K562 (cell line): ENCODE data around the gene FTSJ1. TPM values are rescaled to one million over a fixed set of nuclear protein-coding genes. Genes with fewer than 3 reads are reported as not detected.

Experiments
- ATAC-seq: fragments of 200-7000 bp; cut with Tn5 transposase; 3 replicates; pipeline ENCODE4 v1.9.1; 2020; ENCODE audit warnings: moderate library complexity
- BruUV-seq: library from RNA; stranded (reverse); fragments of 400-500 nt; replicated peaks from 2 replicates; lab custom pipeline; 2021; lab: Mats Ljungman, UMichigan
- CTCF ChIA-PET: fragments of 300-600 bp; formaldehyde crosslinking; extraction: SDS; loops from one replicate; lab custom pipeline; 2021; ENCODE audit warnings: low intra/inter-chr PET ratio; lab: Yijun Ruan, JAX
- POLR2A ChIA-PET: fragments of 300-600, 350-650 bp; sonication (Branson Sonifier 250); formaldehyde crosslinking; extraction: SDS; loops from one replicate; lab custom pipeline; 2021; ENCODE audit warnings: antibody characterized with exemption, inconsistent platforms; lab: Yijun Ruan, JAX
- DNase-seq, 4 experiments: peaks; one replicate each; pipeline versions ENCODE4 v3.0.0 to v3.0.0-alpha.2; 2011 to 2018; ENCODE audit warnings: low spot score in 3 of 4, mixed read lengths in 3 of 4; ENCODE audit errors: extremely low read depth in 1 of 4
- FAIRE-seq: peaks from 2 replicates; lab custom pipeline; 2011; peaks lifted over from hg19 to GRCh38; lab: Jason Lieb, UNC
- H2AFZ ChIP-seq: 2 replicates; pipeline ENCODE4 v1.6.0; 2011; ENCODE audit warnings: low read depth, low read length, control low read depth, inconsistent platforms
- H3K27ac ChIP-seq: fragments of 200-600 bp; 3 replicates; pipeline ENCODE4 v1.8.0; 2011; ENCODE audit warnings: low read depth, mild to moderate bottlenecking, control low read depth, inconsistent platforms, low read length, moderate library complexity, mixed read lengths; ENCODE audit errors: extremely low read depth
- H3K27me3 ChIP-seq, 2 experiments: fragments of 300-600 bp in 1 of 2; 2 replicates in 1 of 2; 3 replicates in 1 of 2; pipeline versions ENCODE4 v1.6.0 to v1.8.0; 2011; ENCODE audit warnings: inconsistent platforms in 2 of 2, low read length in 2 of 2, mild to moderate bottlenecking in 1 of 2, mixed read lengths in 1 of 2, moderate library complexity in 1 of 2; ENCODE audit not compliant: control insufficient read depth in 2 of 2, insufficient read depth in 2 of 2
- H3K36me3 ChIP-seq: fragments of 300-600 bp; 3 replicates; pipeline ENCODE4 v1.8.0; 2011; ENCODE audit warnings: mild to moderate bottlenecking, low read length, inconsistent platforms; ENCODE audit not compliant: control insufficient read depth, insufficient read depth
- H3K4me1 ChIP-seq, 2 experiments: fragments of 200-600 bp in 1 of 2; replicated peaks in 1 of 2; 2 replicates in 1 of 2; 3 replicates in 1 of 2; pipeline versions ENCODE4 v1.5.1 to v1.8.0; 2011; ENCODE audit warnings: inconsistent platforms in 2 of 2, low read length in 2 of 2, mild to moderate bottlenecking in 1 of 2, mixed read lengths in 1 of 2, moderate library complexity in 1 of 2; ENCODE audit not compliant: control insufficient read depth in 2 of 2, insufficient read depth in 2 of 2
- H3K4me2 ChIP-seq: 2 replicates; pipeline ENCODE4 v1.6.1; 2011; ENCODE audit warnings: low read length, control low read depth, inconsistent platforms, mixed read lengths; ENCODE audit not compliant: insufficient read depth
- H3K4me3 ChIP-seq: fragments of 200-600 bp; sonication (generic), shearing (Covaris generic); 2 replicates; pipeline ENCODE4 v1.5.1; 2016; ENCODE audit warnings: control low read depth, inconsistent platforms
- H3K79me2 ChIP-seq: fragments of 200-600 bp; 3 replicates; pipeline ENCODE4 v1.8.0; 2011; ENCODE audit warnings: low read length, inconsistent platforms; ENCODE audit not compliant: control insufficient read depth, insufficient read depth
- H3K9ac ChIP-seq, 2 experiments: 2 replicates each; pipeline versions ENCODE4 v1.6.0 to v1.6.1; 2011; ENCODE audit warnings: low read depth in 2 of 2, low read length in 2 of 2, control low read depth in 1 of 2, inconsistent platforms in 1 of 2, mild to moderate bottlenecking in 1 of 2, mixed read lengths in 1 of 2; ENCODE audit not compliant: insufficient read depth in 1 of 2
- H3K9me1 ChIP-seq: one replicate; pipeline ENCODE4 v1.6.0; 2011; ENCODE audit warnings: inconsistent platforms, mild to moderate bottlenecking, low read length, moderate library complexity; ENCODE audit not compliant: control insufficient read depth, insufficient read depth
- H3K9me3 ChIP-seq: replicated peaks from 2 replicates; pipeline ENCODE4 v1.5.1; 2011; ENCODE audit warnings: low read depth, low read length, inconsistent platforms; ENCODE audit not compliant: control insufficient read depth, insufficient read depth
- H4K20me1 ChIP-seq: replicated peaks from 2 replicates; pipeline ENCODE4 v1.6.1; 2011; ENCODE audit warnings: low read length, inconsistent platforms, mixed read lengths; ENCODE audit not compliant: control insufficient read depth, insufficient read depth
- HMG20B ChIP-seq: fragments of 250-450 bp; sonication (Bioruptor Pico); IDR thresholded peaks from 2 replicates; pipeline ENCODE4 v1.5.0; 2021; ENCODE audit warnings: mild to moderate bottlenecking
- JUND ChIP-seq, 2 experiments: IDR thresholded peaks; 2 replicates in 1 of 2; 3 replicates in 1 of 2; pipeline ENCODE4 v1.6.1; 2011; ENCODE audit warnings: borderline replicate concordance in 2 of 2, low read depth in 2 of 2, low read length in 2 of 2, improper control_type of control experiment in 1 of 2, missing biosample characterization in 1 of 2, missing genetic modification characterization in 1 of 2, missing genetic modification reagents in 1 of 2
- ZNF830 ChIP-seq: fragments of 250-450 bp; sonication (Bioruptor Pico); IDR thresholded peaks from 2 replicates; pipeline ENCODE4 v1.5.0; 2021; ENCODE audit warnings: mild to moderate bottlenecking
- WGBS: fragments of 100-300 bp; shearing (Covaris generic); methylation state at CpG from one replicate; pipeline ENCODE4 v1.1.6; 2016; ENCODE audit warnings: low coverage, mixed read lengths; ENCODE audit not compliant: insufficient coverage; ENCODE audit errors: missing lambda C conversion rate; 5-methylcytosine and 5-hydroxymethylcytosine counted together
- in situ Hi-C: fragments of 300-500 bp; cut with MboI; formaldehyde crosslinking; loops from 4 replicates; pipeline ENCODE4 v1.15.0; 2018; ENCODE audit warnings: inconsistent platforms, mixed read lengths
- intact Hi-C: fragments of 100-400 bp; cut with micrococcal nuclease; formaldehyde crosslinking; loops from 2 replicates; pipeline ENCODE4 v1.14.2; 2022
- polyA plus RNA-seq, 8 experiments: library from polyadenylated mRNA; depleted of rRNA in 4 of 8; stranded (reverse) in 5 of 8; unstranded in 3 of 8; fragments of >200 nt; fragmentation: Nextera tagmentation in 2 of 8; fragmentation: Illumina TruSeq in 1 of 8; extraction: Ambion mirVana in 2 of 8; extraction: Trizol in 1 of 8; gene quantifications; 2 replicates each; pipeline versions ENCODE4 v1.2.1 to v1.2.3, GENCODE V29; 2011 to 2014; ENCODE audit warnings: inconsistent platforms in 1 of 8, missing spikeins in 1 of 8
- total RNA-seq, 7 experiments: library from RNA; depleted of rRNA in 6 of 7; stranded (reverse); fragments of >200 nt in 6 of 7; fragmentation: Illumina TruSeq in 2 of 7; extraction: Trizol in 2 of 7; gene quantifications; 2 replicates each; pipeline versions ENCODE4 v1.2.1 to v1.2.3, GENCODE V29; 2011 to 2021; ENCODE audit warnings: low replicate concordance in 1 of 7
- TF ChIP-seq, protein P1 (sequence below): fragments of 200-800 bp; sonication (Bioruptor generic); IDR thresholded peaks from 2 replicates; pipeline ENCODE4 v1.6.1; 2017; ENCODE audit warnings: missing genetic modification characterization, missing compliant biosample characterization
- TF ChIP-seq, protein P2 (sequence below), 3 experiments: fragments of 200-800 bp in 1 of 3; fragments of 250-450 bp in 1 of 3; fragments of 450-650 bp in 1 of 3; sonication (Bioruptor Pico) in 1 of 3; sonication (Bioruptor generic) in 1 of 3; formaldehyde crosslinking in 1 of 3; IDR thresholded peaks; 2 replicates each; pipeline versions ENCODE4 v1.6.1 to v1.8.0; 2016 to 2022; ENCODE audit warnings: mild to moderate bottlenecking in 2 of 3, missing genetic modification characterization in 2 of 3, missing compliant biosample characterization in 1 of 3, moderate library complexity in 1 of 3
- TF ChIP-seq, protein P3 (sequence below), 2 experiments: fragments of 450-650 bp in 1 of 2; sonication (generic) in 1 of 2; formaldehyde crosslinking; conservative IDR thresholded peaks; 2 replicates each; pipeline versions ENCODE4 v1.4.0 to v1.8.1; 2020 to 2022; ENCODE audit warnings: mild to moderate bottlenecking in 1 of 2, missing genetic modification reagents in 1 of 2
- TF ChIP-seq, protein P4 (sequence below): fragments of 450-650 bp; formaldehyde crosslinking; IDR thresholded peaks from 2 replicates; pipeline ENCODE4 v1.4.0; 2020; ENCODE audit warnings: mild to moderate bottlenecking, moderate library complexity

Gene FTSJ1
- total and polyA plus RNA-seq, 9 of the 15 experiments (the other 6 are each of a cell fraction or from before 2014, with no cell fraction given) = 12.2 to 95.6 (median 71.6) TPM

DNA sequence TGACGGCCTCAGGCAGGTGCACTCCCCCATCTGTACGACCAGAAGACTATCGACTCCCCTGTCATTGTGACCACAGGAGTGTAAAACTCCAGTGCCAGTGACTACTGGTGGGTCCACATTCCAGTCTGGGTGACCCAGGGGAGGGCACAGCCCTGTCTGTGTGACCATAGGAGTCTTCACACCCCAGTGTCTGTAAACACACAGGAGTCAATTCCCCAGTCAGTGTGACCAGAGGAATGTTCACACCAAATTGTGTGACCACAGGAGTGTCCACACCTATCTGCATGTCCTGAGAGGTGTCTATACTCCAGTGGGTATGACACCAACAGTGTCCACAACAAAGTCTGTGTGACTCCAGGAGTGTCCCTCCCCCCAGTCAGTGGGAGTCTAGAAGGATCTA is 12.0 kb downstream of the FTSJ1 start (continued):
- TF ChIP-seq, protein P1, sequence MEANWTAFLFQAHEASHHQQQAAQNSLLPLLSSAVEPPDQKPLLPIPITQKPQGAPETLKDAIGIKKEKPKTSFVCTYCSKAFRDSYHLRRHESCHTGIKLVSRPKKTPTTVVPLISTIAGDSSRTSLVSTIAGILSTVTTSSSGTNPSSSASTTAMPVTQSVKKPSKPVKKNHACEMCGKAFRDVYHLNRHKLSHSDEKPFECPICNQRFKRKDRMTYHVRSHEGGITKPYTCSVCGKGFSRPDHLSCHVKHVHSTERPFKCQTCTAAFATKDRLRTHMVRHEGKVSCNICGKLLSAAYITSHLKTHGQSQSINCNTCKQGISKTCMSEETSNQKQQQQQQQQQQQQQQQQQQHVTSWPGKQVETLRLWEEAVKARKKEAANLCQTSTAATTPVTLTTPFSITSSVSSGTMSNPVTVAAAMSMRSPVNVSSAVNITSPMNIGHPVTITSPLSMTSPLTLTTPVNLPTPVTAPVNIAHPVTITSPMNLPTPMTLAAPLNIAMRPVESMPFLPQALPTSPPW (CRISPR knock-in tag) = no peak
- TF ChIP-seq HMG20B (CRISPR knock-in tag) = no peak
- TF ChIP-seq, protein P2, sequence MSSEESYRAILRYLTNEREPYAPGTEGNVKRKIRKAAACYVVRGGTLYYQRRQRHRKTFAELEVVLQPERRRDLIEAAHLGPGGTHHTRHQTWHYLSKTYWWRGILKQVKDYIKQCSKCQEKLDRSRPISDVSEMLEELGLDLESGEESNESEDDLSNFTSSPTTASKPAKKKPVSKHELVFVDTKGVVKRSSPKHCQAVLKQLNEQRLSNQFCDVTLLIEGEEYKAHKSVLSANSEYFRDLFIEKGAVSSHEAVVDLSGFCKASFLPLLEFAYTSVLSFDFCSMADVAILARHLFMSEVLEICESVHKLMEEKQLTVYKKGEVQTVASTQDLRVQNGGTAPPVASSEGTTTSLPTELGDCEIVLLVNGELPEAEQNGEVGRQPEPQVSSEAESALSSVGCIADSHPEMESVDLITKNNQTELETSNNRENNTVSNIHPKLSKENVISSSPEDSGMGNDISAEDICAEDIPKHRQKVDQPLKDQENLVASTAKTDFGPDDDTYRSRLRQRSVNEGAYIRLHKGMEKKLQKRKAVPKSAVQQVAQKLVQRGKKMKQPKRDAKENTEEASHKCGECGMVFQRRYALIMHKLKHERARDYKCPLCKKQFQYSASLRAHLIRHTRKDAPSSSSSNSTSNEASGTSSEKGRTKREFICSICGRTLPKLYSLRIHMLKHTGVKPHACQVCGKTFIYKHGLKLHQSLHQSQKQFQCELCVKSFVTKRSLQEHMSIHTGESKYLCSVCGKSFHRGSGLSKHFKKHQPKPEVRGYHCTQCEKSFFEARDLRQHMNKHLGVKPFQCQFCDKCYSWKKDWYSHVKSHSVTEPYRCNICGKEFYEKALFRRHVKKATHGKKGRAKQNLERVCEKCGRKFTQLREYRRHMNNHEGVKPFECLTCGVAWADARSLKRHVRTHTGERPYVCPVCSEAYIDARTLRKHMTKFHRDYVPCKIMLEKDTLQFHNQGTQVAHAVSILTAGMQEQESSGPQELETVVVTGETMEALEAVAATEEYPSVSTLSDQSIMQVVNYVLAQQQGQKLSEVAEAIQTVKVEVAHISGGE (CRISPR knock-in tag; IDR thresholded peaks at IDR 0.05) = no peak
- TF ChIP-seq, all 486 proteins: peak for 0

DNA sequence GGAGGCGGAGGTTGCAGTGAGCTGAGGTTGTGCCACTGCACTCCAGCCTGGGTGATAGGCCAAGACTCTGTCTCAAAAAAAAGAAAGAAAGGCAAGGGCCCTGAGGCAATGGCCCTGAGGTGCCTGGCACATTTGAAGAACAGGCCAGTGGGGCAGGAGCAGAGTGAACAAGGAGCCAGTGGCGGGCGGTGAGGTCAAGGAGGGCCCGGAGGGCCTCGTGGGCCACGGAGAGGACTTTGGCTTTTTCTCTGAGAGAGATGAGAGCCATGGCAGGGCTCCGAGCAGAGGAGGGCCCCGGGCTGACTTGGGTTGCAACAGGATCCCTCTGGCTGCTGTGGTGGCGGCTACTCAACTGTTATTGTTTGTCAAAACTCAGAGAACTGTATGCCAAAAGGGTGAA is 13.3 kb downstream of the FTSJ1 start:
- H3K4me1 ChIP-seq = peaks cover 5 to 21% of the 10 kb centered on the region in 2 experiments; a peak in 4 of 5 replicates
- WGBS = 78% methylated on average over 4 of the region's 9 CpGs

More for the DNA sequence above, 13.3 kb downstream of the FTSJ1 start:
- intact Hi-C loops = no loop called here
- no peak for ATAC-seq
- no TSS peak for BruUV-seq
- Histone ChIP-seq H3K9me1 (peaks cover 4% of the 10 kb centered on the region), H3K79me2 (no peaks in the 10 kb centered on the region)
- TF ChIP-seq ZNF830 (CRISPR knock-in tag) (no peak), JUND (IDR thresholded peaks at IDR 0.05; ENCODE audit: borderline replicate concordance, low read depth, low read length) (no peak), JUND (tag; IDR thresholded peaks at IDR 0.05; ENCODE audit: borderline replicate concordance, low read depth, low read length) (no peak)
- TF ChIP-seq, protein P3, sequence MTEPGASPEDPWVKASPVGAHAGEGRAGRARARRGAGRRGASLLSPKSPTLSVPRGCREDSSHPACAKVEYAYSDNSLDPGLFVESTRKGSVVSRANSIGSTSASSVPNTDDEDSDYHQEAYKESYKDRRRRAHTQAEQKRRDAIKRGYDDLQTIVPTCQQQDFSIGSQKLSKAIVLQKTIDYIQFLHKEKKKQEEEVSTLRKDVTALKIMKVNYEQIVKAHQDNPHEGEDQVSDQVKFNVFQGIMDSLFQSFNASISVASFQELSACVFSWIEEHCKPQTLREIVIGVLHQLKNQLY (CRISPR knock-in tag; conservative IDR thresholded peaks at IDR 0.05) = no peak
- TF ChIP-seq, protein P4, sequence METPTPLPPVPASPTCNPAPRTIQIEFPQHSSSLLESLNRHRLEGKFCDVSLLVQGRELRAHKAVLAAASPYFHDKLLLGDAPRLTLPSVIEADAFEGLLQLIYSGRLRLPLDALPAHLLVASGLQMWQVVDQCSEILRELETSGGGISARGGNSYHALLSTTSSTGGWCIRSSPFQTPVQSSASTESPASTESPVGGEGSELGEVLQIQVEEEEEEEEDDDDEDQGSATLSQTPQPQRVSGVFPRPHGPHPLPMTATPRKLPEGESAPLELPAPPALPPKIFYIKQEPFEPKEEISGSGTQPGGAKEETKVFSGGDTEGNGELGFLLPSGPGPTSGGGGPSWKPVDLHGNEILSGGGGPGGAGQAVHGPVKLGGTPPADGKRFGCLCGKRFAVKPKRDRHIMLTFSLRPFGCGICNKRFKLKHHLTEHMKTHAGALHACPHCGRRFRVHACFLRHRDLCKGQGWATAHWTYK (CRISPR knock-in tag) = no peak
- TF ChIP-seq, all 486 proteins: peak for 0
- in situ Hi-C loops = loop anchor here (25.0 kb wide), 1 partner anchor 627 kb away; no protein-coding TSS in a partner anchor
- Histone ChIP-seq H3K4me3 (no peak overlapping the region), H3K27me3 (no peaks in the 10 kb centered on the region), H3K27ac (no peak overlapping the region), H3K9me3 (no peaks in the 10 kb centered on the region), H3K9ac (no peak overlapping the region), H3K4me2 (no peak overlapping the region), H3K36me3 (peaks cover 21% of the 10 kb centered on the region; the same call in 2 of the 3 replicates), H4K20me1 (no peaks in the 10 kb centered on the region), H2AFZ (no peak overlapping the region)
- POLR2A ChIA-PET = interaction anchor here (0.7 kb wide), 1 partner anchor 13 kb away, joined by 3 read pairs; the partner anchor contains the start of gene FTSJ1
- DNase-seq (no peak), FAIRE-seq (no peak)
- CTCF ChIA-PET = no interaction called here
